ENCODE measurements around the gene LALBA.

LALBA gene

GRCh38 chr12:48569946-48570345, at the start of gene LALBA:
Gene LALBA (minus strand): TSS chr12:48570046. CDS start chr12:48570020, 26 bp downstream.
- Mint-ChIP-seq H3K36me3 (ENCODE audit: insufficient read depth) (peaks cover 1% of the 10 kb centered on the region), H3K27me3 (peaks cover 74% of the 10 kb centered on the region), H3K4me1 (no peaks in the 10 kb centered on the region), H3K4me3 (no peak within 1 kb of the TSS), H3K9me3 (no peaks in the 10 kb centered on the region), H3K27ac (ENCODE audit: low read depth) (no peak within 1 kb of the TSS)
- ATAC-seq (replicated peaks; ENCODE audit: extremely low read depth, poor library complexity, severe bottlenecking) (no peak), DNase-seq (ENCODE audit: low spot score in 2 of 2) (no peak)

- DNase-seq (ENCODE audit: low spot score in 2 of 2) (peak; percentile 58 to 64), ATAC-seq (replicated peaks; ENCODE audit: extremely low read depth, poor library complexity, severe bottlenecking) (peak; percentile 73)
- Mint-ChIP-seq H3K4me3 (no peak overlapping the region), H3K9me3 (peaks cover 1% of the 10 kb centered on the region), H3K27ac (ENCODE audit: low read depth) (no peak overlapping the region), H3K36me3 (ENCODE audit: insufficient read depth) (no peaks in the 10 kb centered on the region), H3K4me1 (no peaks in the 10 kb centered on the region), H3K27me3 (peaks cover 77% of the 10 kb centered on the region)
Measured at GRCh38 chr12:48618541-48618940, 48.7 kb upstream of the LALBA start.

DNA sequence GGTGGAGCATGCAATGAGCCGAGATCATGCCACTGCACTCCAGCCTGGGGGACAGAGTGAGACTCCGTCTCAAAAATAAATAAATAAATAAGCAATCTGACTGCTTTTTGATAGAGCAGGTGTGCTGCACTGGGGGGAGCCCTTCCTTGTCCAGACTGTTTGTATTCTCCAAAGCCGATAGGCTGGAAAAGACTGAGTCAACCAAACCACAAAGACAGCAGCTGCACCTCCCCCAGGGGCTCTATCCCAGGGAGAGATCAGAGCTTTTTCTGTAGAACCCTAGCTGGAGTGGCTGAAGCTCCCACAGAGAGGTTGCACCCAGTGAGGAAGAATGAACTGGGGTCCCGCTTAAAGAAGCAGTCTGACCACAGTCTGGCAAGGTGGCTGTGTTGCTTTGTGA, 45.8 kb upstream of the LALBA start:
- no peak for DNase-seq (ENCODE audit: low spot score in 2 of 2)
- peaks cover 87% of the 10 kb centered on the region for H3K27me3 Mint-ChIP-seq
- no peak for ATAC-seq (replicated peaks; ENCODE audit: extremely low read depth, poor library complexity, severe bottlenecking)
- H3K4me1 Mint-ChIP-seq = no peaks in the 10 kb centered on the region
- peaks cover 12% of the 10 kb centered on the region for H3K9me3 Mint-ChIP-seq
- H3K4me3 Mint-ChIP-seq = no peak overlapping the region
- H3K36me3 Mint-ChIP-seq (ENCODE audit: insufficient read depth) = no peaks in the 10 kb centered on the region
- H3K27ac Mint-ChIP-seq (ENCODE audit: low read depth) = no peak overlapping the region

GRCh38 chr12:48613321-48613720, 43.5 kb upstream of the LALBA start:
- H3K27ac Mint-ChIP-seq (ENCODE audit: low read depth) = no peak overlapping the region
- DNase-seq (ENCODE audit: low spot score in 2 of 2) (no peak), ATAC-seq (replicated peaks; ENCODE audit: extremely low read depth, poor library complexity, severe bottlenecking) (no peak)
- no peak overlapping the region for H3K4me3 Mint-ChIP-seq
- peaks cover 12% of the 10 kb centered on the region for H3K9me3 Mint-ChIP-seq
- no peaks in the 10 kb centered on the region for H3K36me3 Mint-ChIP-seq (ENCODE audit: insufficient read depth)
- peaks cover 68% of the 10 kb centered on the region for H3K27me3 Mint-ChIP-seq
- H3K4me1 Mint-ChIP-seq = no peaks in the 10 kb centered on the region

DNA sequence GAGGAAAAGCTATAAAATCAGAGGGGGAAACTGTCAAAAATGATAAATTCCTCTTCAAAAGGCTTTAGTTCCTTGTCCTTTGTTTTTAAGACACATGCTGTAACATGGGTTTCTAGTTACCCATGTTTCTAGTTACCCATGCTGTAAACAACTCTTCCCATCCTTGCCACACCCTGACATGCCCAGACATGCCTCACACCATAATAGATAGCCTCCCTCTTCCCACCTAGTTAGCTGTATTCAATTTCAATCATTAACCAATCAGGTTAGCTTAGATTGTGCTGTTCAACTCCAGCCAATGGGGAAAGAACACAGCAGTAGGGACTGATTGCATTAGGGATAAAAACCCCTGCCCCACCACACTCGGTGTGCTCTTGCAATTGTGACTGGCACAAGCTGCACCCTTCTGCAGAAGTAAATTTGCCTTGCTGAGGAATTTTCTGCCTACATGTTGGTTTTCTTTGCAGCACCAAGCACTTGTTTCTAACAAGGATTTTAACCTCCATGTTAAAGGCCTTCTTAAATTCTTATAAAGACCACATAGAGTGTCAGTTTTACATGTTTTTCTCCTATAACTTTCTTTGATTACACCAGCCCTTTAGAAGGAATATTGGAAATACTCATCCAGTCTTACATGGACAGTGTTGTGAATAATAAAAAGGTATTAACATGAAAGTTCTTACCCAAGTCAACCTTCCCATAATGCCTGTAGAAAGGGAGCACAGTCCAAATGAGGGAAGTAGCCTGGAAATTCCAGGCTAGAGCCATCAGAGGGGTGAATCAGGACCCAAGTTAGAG, 32.5 kb upstream of the LALBA start:
- Mint-ChIP-seq H3K4me1 (no peaks in the 10 kb centered on the region), H3K27me3 (peaks cover 59% of the 10 kb centered on the region), H3K4me3 (no peak overlapping the region), H3K9me3 (peaks cover 15% of the 10 kb centered on the region), H3K36me3 (ENCODE audit: insufficient read depth) (peaks cover 2% of the 10 kb centered on the region), H3K27ac (ENCODE audit: low read depth) (no peak overlapping the region)
- ATAC-seq (replicated peaks; ENCODE audit: extremely low read depth, poor library complexity, severe bottlenecking) = no peak
- no peak for DNase-seq (ENCODE audit: low spot score in 2 of 2)

GRCh38 chr12:48601013-48601756, 31.3 kb upstream of the LALBA start:
- no peak for ATAC-seq (replicated peaks; ENCODE audit: extremely low read depth, poor library complexity, severe bottlenecking)
- no peak overlapping the region for H3K4me3 Mint-ChIP-seq
- H3K36me3 Mint-ChIP-seq (ENCODE audit: insufficient read depth) = peaks cover 2% of the 10 kb centered on the region

GRCh38 chr12:48600552-48600951, 30.7 kb upstream of the LALBA start:
- DNase-seq (ENCODE audit: low spot score in 2 of 2) (no peak), ATAC-seq (replicated peaks; ENCODE audit: extremely low read depth, poor library complexity, severe bottlenecking) (no peak)
- peaks cover 2% of the 10 kb centered on the region for H3K36me3 Mint-ChIP-seq (ENCODE audit: insufficient read depth)
- H3K27me3 Mint-ChIP-seq = peaks cover 67% of the 10 kb centered on the region
- no peak overlapping the region for H3K27ac Mint-ChIP-seq (ENCODE audit: low read depth)
- no peaks in the 10 kb centered on the region for H3K4me1 Mint-ChIP-seq
- H3K4me3 Mint-ChIP-seq = no peak overlapping the region
- peaks cover 6% of the 10 kb centered on the region for H3K9me3 Mint-ChIP-seq

More at GRCh38 chr12:48601013-48601756, 31.3 kb upstream of the LALBA start:
- Mint-ChIP-seq H3K27ac (ENCODE audit: low read depth) (no peak overlapping the region), H3K27me3 (peaks cover 64% of the 10 kb centered on the region), H3K4me1 (no peaks in the 10 kb centered on the region), H3K9me3 (peaks cover 6% of the 10 kb centered on the region)
- no peak for DNase-seq (ENCODE audit: low spot score in 2 of 2)

- no peaks in the 10 kb centered on the region for H3K4me1 Mint-ChIP-seq
- H3K9me3 Mint-ChIP-seq = no peaks in the 10 kb centered on the region
- H3K36me3 Mint-ChIP-seq (ENCODE audit: insufficient read depth) = no peaks in the 10 kb centered on the region
- peaks cover 53% of the 10 kb centered on the region for H3K27me3 Mint-ChIP-seq
- ATAC-seq (replicated peaks; ENCODE audit: extremely low read depth, poor library complexity, severe bottlenecking) (no peak), DNase-seq (ENCODE audit: low spot score in 2 of 2) (no peak)
- H3K27ac Mint-ChIP-seq (ENCODE audit: low read depth) = no peak overlapping the region
- no peak overlapping the region for H3K4me3 Mint-ChIP-seq
Measured at GRCh38 chr12:48592591-48593086, 22.8 kb upstream of the LALBA start.

GRCh38 chr12:48586361-48586760, 16.5 kb upstream of the LALBA start:
- H3K9me3 Mint-ChIP-seq = no peaks in the 10 kb centered on the region
- peaks cover 69% of the 10 kb centered on the region for H3K27me3 Mint-ChIP-seq
- DNase-seq (ENCODE audit: low spot score in 2 of 2) = no peak

GRCh38 chr12:48583728-48584127, 13.9 kb upstream of the LALBA start:
- no peak overlapping the region for H3K4me3 Mint-ChIP-seq
- DNase-seq (ENCODE audit: low spot score in 2 of 2) = no peak
- no peaks in the 10 kb centered on the region for H3K9me3 Mint-ChIP-seq
- H3K4me1 Mint-ChIP-seq = no peaks in the 10 kb centered on the region
- ATAC-seq (replicated peaks; ENCODE audit: extremely low read depth, poor library complexity, severe bottlenecking) = no peak
- H3K27ac Mint-ChIP-seq (ENCODE audit: low read depth) = no peak overlapping the region
- H3K27me3 Mint-ChIP-seq = peaks cover 79% of the 10 kb centered on the region
- H3K36me3 Mint-ChIP-seq (ENCODE audit: insufficient read depth) = peaks cover 1% of the 10 kb centered on the region

More at GRCh38 chr12:48586361-48586760, 16.5 kb upstream of the LALBA start:
- H3K36me3 Mint-ChIP-seq (ENCODE audit: insufficient read depth) = no peaks in the 10 kb centered on the region
- H3K4me1 Mint-ChIP-seq = no peaks in the 10 kb centered on the region
- H3K4me3 Mint-ChIP-seq = no peak overlapping the region
- H3K27ac Mint-ChIP-seq (ENCODE audit: low read depth) = no peak overlapping the region
- ATAC-seq (replicated peaks; ENCODE audit: extremely low read depth, poor library complexity, severe bottlenecking) = no peak

DNA sequence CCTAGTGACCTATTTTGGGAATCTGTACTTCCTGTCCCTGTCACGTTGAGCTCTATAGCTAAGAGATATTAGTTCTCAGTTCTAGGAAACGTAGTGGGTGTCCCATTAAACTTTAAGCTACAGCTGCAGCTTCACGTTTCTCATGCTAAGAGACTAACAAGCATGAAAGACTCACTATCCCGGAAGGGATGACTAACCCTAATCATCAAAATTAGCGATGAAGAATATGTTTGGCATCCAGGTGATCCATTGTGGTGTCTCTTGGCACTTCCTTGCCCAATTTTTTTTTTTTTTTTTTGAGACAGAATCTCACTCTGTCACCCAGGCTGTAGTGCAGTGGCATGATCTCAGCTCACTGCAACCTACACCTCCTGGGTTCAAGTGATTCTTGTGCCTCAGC, 11.0 kb upstream of the LALBA start:
- no peak for ATAC-seq (replicated peaks; ENCODE audit: extremely low read depth, poor library complexity, severe bottlenecking)
- no peak overlapping the region for H3K27ac Mint-ChIP-seq (ENCODE audit: low read depth)
- H3K9me3 Mint-ChIP-seq = no peaks in the 10 kb centered on the region

GRCh38 chr12:48572326-48572725, 2.5 kb upstream of the LALBA start:
- DNase-seq (ENCODE audit: low spot score in 2 of 2) (no peak), ATAC-seq (replicated peaks; ENCODE audit: extremely low read depth, poor library complexity, severe bottlenecking) (no peak)
- Mint-ChIP-seq H3K27ac (ENCODE audit: low read depth) (no peak overlapping the region), H3K27me3 (peaks cover 72% of the 10 kb centered on the region), H3K9me3 (no peaks in the 10 kb centered on the region), H3K4me3 (no peak overlapping the region), H3K36me3 (ENCODE audit: insufficient read depth) (peaks cover 1% of the 10 kb centered on the region), H3K4me1 (no peaks in the 10 kb centered on the region)

More for the DNA sequence above, 11.0 kb upstream of the LALBA start:
- H3K4me1 Mint-ChIP-seq = no peaks in the 10 kb centered on the region
- H3K4me3 Mint-ChIP-seq = no peak overlapping the region
- H3K27me3 Mint-ChIP-seq = peaks cover 54% of the 10 kb centered on the region
- DNase-seq (ENCODE audit: low spot score in 2 of 2) = no peak
- peaks cover 1% of the 10 kb centered on the region for H3K36me3 Mint-ChIP-seq (ENCODE audit: insufficient read depth)

DNA sequence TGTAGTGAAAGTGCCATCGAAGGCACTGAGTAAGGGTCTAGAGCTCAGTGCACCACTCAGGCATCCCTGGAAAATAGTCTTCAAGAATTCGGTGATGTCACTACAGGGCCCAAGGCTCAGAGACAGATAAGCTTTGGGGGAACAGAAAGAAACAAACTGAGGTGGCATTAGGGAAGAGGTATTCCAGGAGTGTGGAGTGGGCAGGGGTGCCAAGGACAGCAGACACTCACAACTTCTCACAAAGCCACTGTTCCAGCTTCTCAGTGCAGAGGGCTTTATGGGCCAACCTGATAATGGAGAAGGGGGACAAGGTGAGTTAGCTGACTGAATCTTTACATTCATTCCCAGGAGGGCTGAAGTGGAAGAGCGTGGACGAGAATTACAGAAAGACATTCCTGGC, 2.1 kb downstream of the LALBA start:
- ATAC-seq (replicated peaks; ENCODE audit: extremely low read depth, poor library complexity, severe bottlenecking) = no peak
- Mint-ChIP-seq H3K36me3 (ENCODE audit: insufficient read depth) (peaks cover 1% of the 10 kb centered on the region), H3K4me1 (no peaks in the 10 kb centered on the region), H3K4me3 (no peak overlapping the region), H3K9me3 (no peaks in the 10 kb centered on the region), H3K27me3 (peaks cover 70% of the 10 kb centered on the region), H3K27ac (ENCODE audit: low read depth) (no peak overlapping the region)
- no peak for DNase-seq (ENCODE audit: low spot score in 2 of 2)
